GM12801 (cell line): ENCODE measurements around the gene DOK1.

Experiments
- CTCF ChIP-seq: IDR thresholded peaks from one replicate; pipeline ENCODE4 v1.5.1; 2011; ENCODE audit warnings: control low read depth; ENCODE audit not compliant: insufficient read length; ENCODE audit errors: extremely low read depth

The DOK1 gene

GRCh38 chr2:74548285-74548899 lies 6.1 kb upstream of the DOK1 start:
- no peak for TF ChIP-seq CTCF

- TF ChIP-seq CTCF, result no peak
These were observed 5.4 kb upstream of the DOK1 start for GRCh38 chr2:74548900-74549826.

- TF ChIP-seq CTCF, result no peak
These were observed 4.3 kb upstream of the DOK1 start for GRCh38 chr2:74550231-74550630.

GRCh38 chr2:74551530-74551929 lies 3.0 kb upstream of the DOK1 start:
- no peak for TF ChIP-seq CTCF

GRCh38 chr2:74551942-74552913 lies 2.3 kb upstream of the DOK1 start:
- no peak for TF ChIP-seq CTCF

GRCh38 chr2:74552914-74553811 lies 1.4 kb upstream of the DOK1 start:
- no peak for TF ChIP-seq CTCF
